22Rv1 (cell line): ENCODE results near the gene FOXP1.

Experiments
- H3K27ac ChIP-seq: fragments of 450-650 bp; 2 replicates; pipeline ENCODE4 v1.5.1; 2017
- CTCF ChIP-seq: fragments of 450-650 bp; IDR thresholded peaks from 2 replicates; pipeline ENCODE4 v1.5.1; 2017; ENCODE audit warnings: mild to moderate bottlenecking
- ZFX ChIP-seq: fragments of 450-650 bp; IDR thresholded peaks from 2 replicates; pipeline ENCODE4 v1.6.1; 2017; ENCODE audit warnings: antibody characterized with exemption, borderline replicate concordance

FOXP1 gene

DNA sequence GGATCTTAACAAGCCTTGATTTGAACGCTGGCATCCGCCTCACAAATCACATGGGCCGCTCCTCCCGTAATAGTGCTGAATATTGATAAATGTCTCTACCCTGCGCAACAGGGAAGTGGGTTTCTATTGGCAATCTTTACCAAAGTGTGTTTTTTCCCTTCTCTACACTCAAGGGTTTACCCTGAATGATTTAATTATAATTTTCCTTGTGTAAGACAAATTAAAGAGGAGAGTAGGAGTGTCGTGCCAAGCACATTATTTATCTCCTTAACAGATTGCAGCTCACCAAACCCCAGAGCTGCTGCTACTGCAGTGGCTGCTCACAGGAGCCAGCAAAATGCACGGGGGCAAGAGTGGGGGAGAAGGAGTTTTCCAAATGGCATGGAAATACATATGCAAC lies 545.8 kb downstream of the FOXP1 start:
- TF ChIP-seq CTCF (no peak), ZFX (no peak)
- H3K27ac ChIP-seq = no peak overlapping the region

DNA sequence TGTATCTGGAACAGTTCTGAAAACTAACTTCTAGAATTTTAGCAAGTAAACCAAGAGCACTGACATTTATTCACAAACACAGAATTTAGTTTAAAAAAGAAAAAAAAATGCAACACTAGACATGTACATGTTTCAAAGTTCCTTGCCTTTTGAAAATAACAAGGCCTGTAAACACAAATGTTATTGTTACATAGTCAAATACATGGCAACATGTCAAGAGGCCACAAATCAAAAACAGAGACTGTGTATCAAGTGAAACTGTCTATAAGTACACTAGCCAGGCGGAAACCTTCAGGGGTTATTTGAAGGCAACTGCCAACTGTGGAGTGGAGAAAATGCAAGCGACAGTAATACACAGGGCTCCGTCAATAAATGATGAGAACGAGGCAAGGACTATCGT lies 547.6 kb downstream of the FOXP1 start:
- H3K27ac ChIP-seq = peak overlapping the region; percentile 63

DNA sequence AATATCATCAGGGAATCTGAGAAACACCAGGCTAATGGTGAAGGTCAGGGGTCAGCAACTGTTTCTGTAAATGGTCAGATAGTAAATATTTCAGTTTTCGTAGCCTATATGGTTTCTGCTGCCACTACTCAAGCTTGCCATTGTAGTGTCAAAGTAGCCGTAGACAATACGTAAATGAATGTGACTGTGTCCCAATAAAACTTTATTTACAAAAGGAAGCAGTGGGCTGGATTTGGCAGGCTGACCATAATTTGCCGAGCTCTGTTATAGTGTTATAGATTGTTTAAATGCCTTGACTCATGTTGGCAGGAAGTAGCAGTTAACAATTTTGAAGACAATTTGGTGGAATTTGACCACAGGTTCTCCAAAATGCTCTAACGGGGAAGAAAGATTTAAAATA lies 548.2 kb downstream of the FOXP1 start:
- TF ChIP-seq ZFX = no peak
- TF ChIP-seq CTCF = no peak
- peak overlapping the region; percentile 63 for H3K27ac ChIP-seq

More for the DNA sequence above, 547.6 kb downstream of the FOXP1 start:
- TF ChIP-seq CTCF = no peak

GRCh38 chr3:71033681-71034220 lies 549.8 kb downstream of the FOXP1 start:
- no peak overlapping the region for H3K27ac ChIP-seq
- TF ChIP-seq CTCF (no peak), ZFX (no peak)

DNA sequence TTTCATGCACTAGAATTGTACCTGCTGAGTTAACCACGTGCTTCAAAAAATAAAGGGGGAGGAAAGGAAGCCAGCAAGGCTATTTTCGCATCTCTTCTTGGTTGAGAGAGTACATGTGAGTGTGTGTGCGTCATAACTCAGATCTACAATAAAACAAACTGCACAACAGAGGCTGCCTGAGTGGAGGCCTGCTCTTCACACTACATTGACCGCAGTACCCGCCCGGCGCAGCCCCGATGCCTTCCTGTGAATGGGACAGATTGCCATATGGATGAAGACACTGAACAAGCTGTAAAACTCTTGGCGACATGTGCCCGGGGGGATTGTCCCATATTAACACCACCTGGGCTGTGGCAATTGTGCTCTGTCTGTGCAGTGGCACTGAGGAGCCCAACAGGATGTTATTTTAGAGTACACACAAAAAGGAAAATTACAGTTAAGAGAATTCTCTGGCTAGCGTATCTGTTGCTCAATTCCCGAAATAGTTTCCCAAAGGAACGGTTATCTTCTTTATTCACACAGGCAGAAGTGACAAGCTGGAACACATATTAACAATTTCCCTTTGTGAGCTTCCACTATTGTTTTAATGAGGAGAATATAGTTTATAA lies 551.5 kb downstream of the FOXP1 start:
- no peak for TF ChIP-seq ZFX
- TF ChIP-seq CTCF = no peak
- peak overlapping the region; percentile 91 for H3K27ac ChIP-seq

DNA sequence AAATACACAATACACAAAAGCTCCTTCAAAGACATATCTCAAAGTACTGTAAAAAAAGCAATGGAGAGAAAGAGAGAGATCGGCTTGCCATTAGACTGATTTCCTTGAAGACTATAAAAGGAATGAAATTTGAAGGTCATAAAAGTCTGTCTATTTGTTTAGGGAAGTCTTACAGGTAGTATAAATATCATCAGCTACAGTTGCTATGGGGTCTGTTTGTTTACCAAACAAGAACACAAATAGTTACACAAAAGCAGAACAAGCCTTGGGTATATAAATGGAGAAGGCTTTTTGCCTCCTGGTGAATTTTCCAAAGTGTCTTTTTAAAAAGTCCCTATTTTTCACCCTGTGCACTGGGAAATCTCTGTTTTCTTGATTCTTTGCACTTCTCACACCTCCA lies 552.3 kb downstream of the FOXP1 start:
- TF ChIP-seq ZFX (no peak), CTCF (no peak)
- peak overlapping the region; percentile 91 for H3K27ac ChIP-seq

GRCh38 chr3:71030748-71031147 lies 552.8 kb downstream of the FOXP1 start:
- no peak for TF ChIP-seq CTCF
- TF ChIP-seq ZFX = no peak
- peak overlapping the region; percentile 91 for H3K27ac ChIP-seq
